ENCODE results near the gene COL24A1. TPM values are rescaled to one million over a fixed set of nuclear protein-coding genes. Genes with fewer than 3 reads are reported as not detected.

COL24A1 gene
- total and polyA plus RNA-seq, 2 donors (not counting 1 experiment from before 2014, with no cell fraction given): not detected

- Histone ChIP-seq H3K9me3 (ENCODE audit: control extremely low read depth in 1 of 3, control insufficient read depth in 2 of 3, insufficient read depth in 1 of 3, low read length in 2 of 3) (no peaks in the 10 kb centered on the region), H3K27me3 (replicated peaks in 1 of 4; ENCODE audit: control extremely low read depth in 1 of 4, control insufficient read depth in 3 of 4, insufficient read depth in 4 of 4, low read length in 3 of 4) (no peaks in the 10 kb centered on the region), H3K36me3 (replicated peaks in 1 of 2; ENCODE audit: control extremely low read depth in 1 of 2, control insufficient read depth in 1 of 2, extremely low read depth in 1 of 2, insufficient read depth in 2 of 2, low read length in 1 of 2) (no peaks in the 10 kb centered on the region), H3K27ac (ENCODE audit: low read length in 2 of 2) (no peak overlapping the region), H3K4me1 (ENCODE audit: control insufficient read depth in 2 of 2, insufficient read depth in 2 of 2, low read length in 2 of 2) (no peaks in the 10 kb centered on the region), H3K4me2 (replicated peaks; ENCODE audit: low read depth, low read length, poor library complexity, severe bottlenecking) (no peak overlapping the region), H3K9ac (ENCODE audit: low read length) (no peak overlapping the region), H3K4me3 (ENCODE audit: control extremely low read depth in 1 of 5, extremely low read depth in 1 of 5, insufficient read depth in 1 of 5, low read depth in 2 of 5, low read length in 4 of 5) (no peak overlapping the region), H3K79me2 (ENCODE audit: control insufficient read depth, insufficient read depth, low read length) (no peaks in the 10 kb centered on the region), H4K20me1 (ENCODE audit: control insufficient read depth, insufficient read depth, low read length, poor library complexity, severe bottlenecking) (no peaks in the 10 kb centered on the region), H2AFZ (ENCODE audit: insufficient read depth, low read depth, low read length, poor library complexity, severe bottlenecking) (no peak overlapping the region)
- intact Hi-C loops (cut with micrococcal nuclease): no loop called here
- H3K4me1 Mint-ChIP-seq: no peaks in the 10 kb centered on the region
- CTCF ChIA-PET: no interaction called here
- no peak overlapping the region for H3K4me3 Mint-ChIP-seq
- no peaks in the 10 kb centered on the region for H3K9me3 Mint-ChIP-seq (ENCODE audit: insufficient read depth)
- TF ChIP-seq EZH2 (IDR thresholded peaks at IDR 0.05; ENCODE audit: borderline replicate concordance, insufficient read depth, low read depth, low read length, poor library complexity, severe bottlenecking): no peak
- TF ChIP-seq CTCF (IDR thresholded peaks at IDR 0.05): no peak
- POLR2A ChIA-PET: no interaction called here
- H3K27me3 Mint-ChIP-seq: peaks cover 5% of the 10 kb centered on the region
- WGBS (ENCODE audit: insufficient coverage): 88% methylated on average over 1 of the region's 2 CpGs
- H3K27ac Mint-ChIP-seq: no peak overlapping the region
- ATAC-seq (ENCODE audit: low read depth) (no peak), DNase-seq (no peak)
Measured at GRCh38 chr1:86195281-86195680, 38.7 kb upstream of the COL24A1 start.

GRCh38 chr1:86194491-86195034, 38.0 kb upstream of the COL24A1 start:
- Histone ChIP-seq H3K9me3 (ENCODE audit: control extremely low read depth in 1 of 3, control insufficient read depth in 2 of 3, insufficient read depth in 1 of 3, low read length in 2 of 3) (no peaks in the 10 kb centered on the region), H4K20me1 (ENCODE audit: control insufficient read depth, insufficient read depth, low read length, poor library complexity, severe bottlenecking) (no peaks in the 10 kb centered on the region), H3K4me1 (ENCODE audit: control insufficient read depth in 2 of 2, insufficient read depth in 2 of 2, low read length in 2 of 2) (no peaks in the 10 kb centered on the region), H2AFZ (ENCODE audit: insufficient read depth, low read depth, low read length, poor library complexity, severe bottlenecking) (no peak overlapping the region), H3K9ac (ENCODE audit: low read length) (no peak overlapping the region), H3K4me2 (replicated peaks; ENCODE audit: low read depth, low read length, poor library complexity, severe bottlenecking) (no peak overlapping the region), H3K27me3 (replicated peaks in 1 of 4; ENCODE audit: control extremely low read depth in 1 of 4, control insufficient read depth in 3 of 4, insufficient read depth in 4 of 4, low read length in 3 of 4) (no peaks in the 10 kb centered on the region), H3K79me2 (ENCODE audit: control insufficient read depth, insufficient read depth, low read length) (no peaks in the 10 kb centered on the region), H3K4me3 (ENCODE audit: control extremely low read depth in 1 of 5, extremely low read depth in 1 of 5, insufficient read depth in 1 of 5, low read depth in 2 of 5, low read length in 4 of 5) (no peak overlapping the region), H3K36me3 (replicated peaks in 1 of 2; ENCODE audit: control extremely low read depth in 1 of 2, control insufficient read depth in 1 of 2, extremely low read depth in 1 of 2, insufficient read depth in 2 of 2, low read length in 1 of 2) (no peaks in the 10 kb centered on the region), H3K27ac (ENCODE audit: low read length in 2 of 2) (no peak overlapping the region)
- no peak for DNase-seq
- no peaks in the 10 kb centered on the region for H3K4me1 Mint-ChIP-seq
- intact Hi-C loops (cut with micrococcal nuclease): no loop called here
- TF ChIP-seq EZH2 (IDR thresholded peaks at IDR 0.05; ENCODE audit: borderline replicate concordance, insufficient read depth, low read depth, low read length, poor library complexity, severe bottlenecking) (no peak), CTCF (IDR thresholded peaks at IDR 0.05) (no peak)
- ATAC-seq (ENCODE audit: low read depth): no peak
- H3K4me3 Mint-ChIP-seq: no peak overlapping the region
- ChIA-PET POLR2A (no interaction called here), CTCF (no interaction called here)
- H3K9me3 Mint-ChIP-seq (ENCODE audit: insufficient read depth): no peaks in the 10 kb centered on the region
- H3K27ac Mint-ChIP-seq: no peak overlapping the region
- H3K27me3 Mint-ChIP-seq: peaks cover 5% of the 10 kb centered on the region
- 94% methylated on average over 3 of the region's 4 CpGs for WGBS (ENCODE audit: insufficient coverage)
